Epithelial cell of proximal tubule (primary cell): Measurements from ENCODE around the gene ABTB2. TPM values are rescaled to one million over a fixed set of nuclear protein-coding genes. Genes with fewer than 3 reads are reported as not detected.

Experiments
- DNase-seq: peaks from one replicate; pipeline ENCODE4 v3.0.0-alpha.2; 2011; ENCODE audit warnings: low read depth
- H3K4me3 ChIP-seq: 2 replicates; pipeline ENCODE4 v1.5.1; 2011; ENCODE audit warnings: low read depth, mild to moderate bottlenecking, low read length
- CTCF ChIP-seq: conservative IDR thresholded peaks from 2 replicates; pipeline ENCODE4 v1.5.1; 2012; ENCODE audit warnings: low read depth, mild to moderate bottlenecking, low read length
- total RNA-seq: library from RNA; depleted of rRNA; stranded (reverse); fragments of >200 nt; gene quantifications from 2 replicates; pipeline ENCODE4 v1.2.3, GENCODE V29; 2015

Gene ABTB2
- total RNA-seq, 1 donor from 2014 or later: 17.6 TPM

GRCh38 chr11:34381775-34382174, 24.0 kb upstream of the ABTB2 start:
- no peak for DNase-seq
- H3K4me3 ChIP-seq: no peak overlapping the region
- no peak for TF ChIP-seq CTCF

- no peak for TF ChIP-seq CTCF
- no peak for DNase-seq
- no peak overlapping the region for H3K4me3 ChIP-seq
Measured at GRCh38 chr11:34380696-34381095, 22.9 kb upstream of the ABTB2 start.

- H3K4me3 ChIP-seq: no peak overlapping the region
- no peak for TF ChIP-seq CTCF
- no peak for DNase-seq
Measured at GRCh38 chr11:34379539-34379938, 21.7 kb upstream of the ABTB2 start.

DNA sequence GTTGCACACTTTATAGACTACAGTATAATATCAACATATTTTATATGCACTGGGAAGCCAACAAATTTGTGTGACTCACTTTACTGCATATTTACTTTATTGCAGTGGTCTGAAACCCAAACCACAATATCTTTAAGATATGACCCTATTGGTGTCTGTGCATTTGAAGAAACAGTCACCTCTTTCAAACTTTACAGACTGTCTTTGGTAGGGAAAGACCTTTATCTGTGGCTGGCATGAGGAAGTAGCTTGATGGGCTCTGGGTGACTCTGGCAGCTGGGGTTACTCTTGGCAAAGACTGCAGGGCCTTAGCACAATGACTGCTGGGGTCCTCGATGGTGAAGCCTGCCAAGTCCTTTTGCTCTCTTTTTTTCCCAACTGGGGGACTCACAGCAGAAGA, 21.3 kb upstream of the ABTB2 start:
- no peak overlapping the region for H3K4me3 ChIP-seq
- TF ChIP-seq CTCF: no peak
- DNase-seq: no peak

DNA sequence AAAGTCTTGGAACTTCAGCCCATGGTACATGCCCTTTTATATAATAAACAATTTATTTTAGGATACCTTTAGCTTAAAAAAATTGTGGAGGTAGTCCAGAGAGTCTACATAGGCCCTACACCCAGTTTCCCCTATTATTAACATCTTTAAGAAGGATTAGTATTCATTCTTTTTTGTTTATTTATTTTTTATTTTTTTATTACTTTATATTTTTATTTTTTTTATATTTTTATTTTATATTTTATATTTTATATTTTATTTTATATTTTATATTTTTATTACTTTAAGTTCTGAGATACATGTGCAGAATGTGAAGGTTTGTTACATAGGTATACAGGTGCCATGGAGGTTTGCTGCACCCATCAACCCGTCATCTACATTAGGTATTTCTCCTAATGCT, 15.9 kb upstream of the ABTB2 start:
- no peak for TF ChIP-seq CTCF
- no peak overlapping the region for H3K4me3 ChIP-seq
- DNase-seq: no peak

DNA sequence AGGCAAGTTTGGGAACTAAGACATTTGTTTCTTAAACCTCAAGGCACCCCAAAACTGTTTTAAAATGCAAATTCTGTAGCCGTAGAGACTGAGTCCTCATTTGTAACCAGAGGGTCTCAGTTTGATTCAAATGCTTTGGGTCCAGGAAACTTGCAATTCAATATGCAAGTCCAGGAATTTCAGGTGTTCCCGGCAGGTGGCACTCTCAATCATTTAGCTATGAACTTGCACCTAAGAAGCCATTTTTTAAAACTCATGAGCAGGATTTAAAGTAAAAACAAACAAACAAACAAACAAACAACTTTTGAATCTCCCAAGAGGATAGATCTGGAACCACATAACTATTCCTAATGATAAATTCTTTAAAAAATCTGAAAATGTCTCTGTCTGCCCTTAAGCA, 8.7 kb upstream of the ABTB2 start:
- DNase-seq: no peak
- no peak overlapping the region for H3K4me3 ChIP-seq

More for the DNA sequence above, 8.7 kb upstream of the ABTB2 start:
- TF ChIP-seq CTCF: peak; percentile 72
